ENCODE measurements around the gene DNM3.

DNA sequence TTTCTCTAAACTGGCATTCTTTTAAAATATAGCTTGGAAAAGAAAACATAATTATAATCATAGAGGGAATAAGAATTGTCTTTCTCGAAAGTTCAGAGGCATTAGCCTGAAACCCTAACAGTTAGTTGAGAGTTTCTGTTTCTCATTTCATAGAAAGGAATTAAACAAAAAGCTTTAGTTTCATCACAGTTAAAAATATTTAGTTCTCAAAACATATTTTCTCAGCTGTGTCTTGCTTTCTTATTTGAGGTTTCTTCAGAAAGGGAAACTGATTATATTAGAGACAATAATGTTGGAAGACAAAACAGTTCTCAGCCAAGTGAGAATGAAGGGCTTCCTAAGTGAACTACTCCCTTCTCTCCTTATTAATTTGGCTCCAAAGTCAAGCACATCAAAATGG, 503.8 kb downstream of the DNM3 start:
- TF ChIP-seq, protein P1, sequence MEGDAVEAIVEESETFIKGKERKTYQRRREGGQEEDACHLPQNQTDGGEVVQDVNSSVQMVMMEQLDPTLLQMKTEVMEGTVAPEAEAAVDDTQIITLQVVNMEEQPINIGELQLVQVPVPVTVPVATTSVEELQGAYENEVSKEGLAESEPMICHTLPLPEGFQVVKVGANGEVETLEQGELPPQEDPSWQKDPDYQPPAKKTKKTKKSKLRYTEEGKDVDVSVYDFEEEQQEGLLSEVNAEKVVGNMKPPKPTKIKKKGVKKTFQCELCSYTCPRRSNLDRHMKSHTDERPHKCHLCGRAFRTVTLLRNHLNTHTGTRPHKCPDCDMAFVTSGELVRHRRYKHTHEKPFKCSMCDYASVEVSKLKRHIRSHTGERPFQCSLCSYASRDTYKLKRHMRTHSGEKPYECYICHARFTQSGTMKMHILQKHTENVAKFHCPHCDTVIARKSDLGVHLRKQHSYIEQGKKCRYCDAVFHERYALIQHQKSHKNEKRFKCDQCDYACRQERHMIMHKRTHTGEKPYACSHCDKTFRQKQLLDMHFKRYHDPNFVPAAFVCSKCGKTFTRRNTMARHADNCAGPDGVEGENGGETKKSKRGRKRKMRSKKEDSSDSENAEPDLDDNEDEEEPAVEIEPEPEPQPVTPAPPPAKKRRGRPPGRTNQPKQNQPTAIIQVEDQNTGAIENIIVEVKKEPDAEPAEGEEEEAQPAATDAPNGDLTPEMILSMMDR (conservative IDR thresholded peaks at IDR 0.05 in 1 of 2, IDR thresholded peaks at IDR 0.05 in 1 of 2; ENCODE audit: extremely low read depth in 1 of 2, insufficient read depth in 1 of 2, low read depth in 1 of 2, low read length in 2 of 2), result no peak
- TF ChIP-seq EZH2 (IDR thresholded peaks at IDR 0.05; ENCODE audit: borderline replicate concordance, low read length), result no peak
